Adipocyte (in vitro differentiated cells): Measurements from ENCODE around the gene CELF6.

ENCODE experiments used
- DNase-seq: peaks from one replicate; pipeline ENCODE4 v3.0.0-alpha.2; 2015; ENCODE audit warnings: low read depth
- H3K27me3 ChIP-seq: replicated peaks from 2 replicates; pipeline ENCODE4 v1.7.0; 2013; ENCODE audit warnings: mild to moderate bottlenecking, low read length, moderate library complexity; ENCODE audit not compliant: control insufficient read depth, insufficient read depth
- H3K36me3 ChIP-seq: 2 replicates; pipeline ENCODE4 v1.7.0; 2013; ENCODE audit warnings: low read length, mild to moderate bottlenecking, moderate library complexity; ENCODE audit not compliant: control insufficient read depth, insufficient read depth, severe bottlenecking
- H3K4me1 ChIP-seq: 2 replicates; pipeline ENCODE4 v1.7.0; 2013; ENCODE audit warnings: mild to moderate bottlenecking, low read length, moderate library complexity; ENCODE audit not compliant: control insufficient read depth, insufficient read depth
- H3K4me3 ChIP-seq: 2 replicates; pipeline ENCODE4 v1.7.0; 2013; ENCODE audit warnings: mild to moderate bottlenecking, low read length, moderate library complexity
- H3K9ac ChIP-seq: 2 replicates; pipeline ENCODE4 v1.7.0; 2013; ENCODE audit warnings: mild to moderate bottlenecking, low read length, moderate library complexity
- H3K9me3 ChIP-seq: 2 replicates; pipeline ENCODE4 v1.7.0; 2013; ENCODE audit warnings: mild to moderate bottlenecking, low read length, moderate library complexity; ENCODE audit not compliant: control insufficient read depth

The CELF6 gene

GRCh38 chr15:72319985-72320671 is at the start of gene CELF6:
Gene CELF6, minus strand, starts transcription at chr15:72320157. Its CDS starts 283 bp downstream, at chr15:72319874.
- H3K27me3 ChIP-seq = peaks cover 14% of the 10 kb centered on the region
- H3K9me3 ChIP-seq = peaks cover 12% of the 10 kb centered on the region
- peaks cover 3% of the 10 kb centered on the region for H3K4me1 ChIP-seq
- peak within 1 kb of the TSS; percentile 2 for H3K9ac ChIP-seq
- peak; percentile 83 for DNase-seq
- H3K36me3 ChIP-seq = peaks cover 4% of the 10 kb centered on the region
- H3K4me3 ChIP-seq = peak within 1 kb of the TSS; percentile 81

- no peak for DNase-seq
- Histone ChIP-seq H3K4me1 (no peaks in the 10 kb centered on the region), H3K36me3 (peaks cover 5% of the 10 kb centered on the region), H3K9me3 (no peaks in the 10 kb centered on the region), H3K9ac (no peak overlapping the region), H3K4me3 (no peak overlapping the region), H3K27me3 (no peaks in the 10 kb centered on the region)
These were observed 48.9 kb upstream of the CELF6 start for GRCh38 chr15:72368899-72369298.

GRCh38 chr15:72368325-72368724 is 48.4 kb upstream of the CELF6 start:
- Histone ChIP-seq H3K4me1 (no peaks in the 10 kb centered on the region), H3K4me3 (no peak overlapping the region), H3K9me3 (no peaks in the 10 kb centered on the region), H3K9ac (no peak overlapping the region), H3K36me3 (peaks cover 5% of the 10 kb centered on the region), H3K27me3 (no peaks in the 10 kb centered on the region)
- DNase-seq = no peak

- Histone ChIP-seq H3K27me3 (no peaks in the 10 kb centered on the region), H3K4me1 (peaks cover 6% of the 10 kb centered on the region), H3K36me3 (peaks cover 5% of the 10 kb centered on the region), H3K4me3 (no peak overlapping the region), H3K9ac (no peak overlapping the region), H3K9me3 (no peaks in the 10 kb centered on the region)
- no peak for DNase-seq
These were observed 45.9 kb upstream of the CELF6 start for GRCh38 chr15:72365844-72366243.

- Histone ChIP-seq H3K4me3 (no peak overlapping the region), H3K9me3 (no peaks in the 10 kb centered on the region), H3K36me3 (peaks cover 7% of the 10 kb centered on the region), H3K4me1 (peaks cover 20% of the 10 kb centered on the region), H3K27me3 (no peaks in the 10 kb centered on the region), H3K9ac (no peak overlapping the region)
- no peak for DNase-seq
These were observed 41.2 kb upstream of the CELF6 start for GRCh38 chr15:72361176-72361575.

GRCh38 chr15:72358650-72359171 is 38.8 kb upstream of the CELF6 start:
- Histone ChIP-seq H3K4me1 (peaks cover 20% of the 10 kb centered on the region), H3K4me3 (peak overlapping the region; percentile 39), H3K36me3 (peaks cover 30% of the 10 kb centered on the region), H3K9ac (no peak overlapping the region), H3K9me3 (no peaks in the 10 kb centered on the region), H3K27me3 (no peaks in the 10 kb centered on the region)
- DNase-seq = peak; percentile 81

- Histone ChIP-seq H3K4me3 (peak overlapping the region; percentile 39), H3K27me3 (no peaks in the 10 kb centered on the region), H3K9ac (no peak overlapping the region), H3K36me3 (peaks cover 36% of the 10 kb centered on the region), H3K9me3 (no peaks in the 10 kb centered on the region), H3K4me1 (peaks cover 20% of the 10 kb centered on the region)
- no peak for DNase-seq
These were observed 38.2 kb upstream of the CELF6 start for GRCh38 chr15:72358121-72358520.

GRCh38 chr15:72354496-72354895 is 34.5 kb upstream of the CELF6 start:
- H3K9ac ChIP-seq = no peak overlapping the region
- peaks cover 14% of the 10 kb centered on the region for H3K4me1 ChIP-seq
- H3K27me3 ChIP-seq = no peaks in the 10 kb centered on the region
- peaks cover 67% of the 10 kb centered on the region for H3K36me3 ChIP-seq
- no peak overlapping the region for H3K4me3 ChIP-seq
- DNase-seq = no peak
- no peaks in the 10 kb centered on the region for H3K9me3 ChIP-seq

GRCh38 chr15:72353266-72353665 is 33.3 kb upstream of the CELF6 start:
- Histone ChIP-seq H3K27me3 (no peaks in the 10 kb centered on the region), H3K36me3 (peaks cover 79% of the 10 kb centered on the region), H3K4me3 (no peak overlapping the region), H3K9me3 (no peaks in the 10 kb centered on the region), H3K9ac (no peak overlapping the region), H3K4me1 (peaks cover 3% of the 10 kb centered on the region)
- peak; percentile 11 for DNase-seq

GRCh38 chr15:72345806-72346205 is 25.8 kb upstream of the CELF6 start:
- H3K9ac ChIP-seq = no peak overlapping the region
- no peaks in the 10 kb centered on the region for H3K9me3 ChIP-seq
- peaks cover 76% of the 10 kb centered on the region for H3K36me3 ChIP-seq
- no peak for DNase-seq
- H3K4me1 ChIP-seq = no peaks in the 10 kb centered on the region
- H3K27me3 ChIP-seq = no peaks in the 10 kb centered on the region
- no peak overlapping the region for H3K4me3 ChIP-seq

- no peak overlapping the region for H3K9ac ChIP-seq
- no peaks in the 10 kb centered on the region for H3K27me3 ChIP-seq
- H3K36me3 ChIP-seq = peaks cover 71% of the 10 kb centered on the region
- peaks cover 4% of the 10 kb centered on the region for H3K4me1 ChIP-seq
- no peak overlapping the region for H3K4me3 ChIP-seq
- no peaks in the 10 kb centered on the region for H3K9me3 ChIP-seq
- DNase-seq = no peak
These were observed 25.3 kb upstream of the CELF6 start for GRCh38 chr15:72345280-72345679.

GRCh38 chr15:72344602-72345001 is 24.6 kb upstream of the CELF6 start:
- H3K27me3 ChIP-seq = no peaks in the 10 kb centered on the region
- no peak overlapping the region for H3K4me3 ChIP-seq
- H3K9me3 ChIP-seq = no peaks in the 10 kb centered on the region
- no peak for DNase-seq
- H3K4me1 ChIP-seq = peaks cover 9% of the 10 kb centered on the region
- H3K9ac ChIP-seq = no peak overlapping the region
- peaks cover 67% of the 10 kb centered on the region for H3K36me3 ChIP-seq
